Measurements from ENCODE around the gene CTIF. TPM values are rescaled to one million over a fixed set of nuclear protein-coding genes. Genes with fewer than 3 reads are reported as not detected.

Gene CTIF
- total and polyA plus RNA-seq, 2 donors (not counting 1 experiment from before 2014, with no cell fraction given): 27.2 to 28.1 TPM

DNA sequence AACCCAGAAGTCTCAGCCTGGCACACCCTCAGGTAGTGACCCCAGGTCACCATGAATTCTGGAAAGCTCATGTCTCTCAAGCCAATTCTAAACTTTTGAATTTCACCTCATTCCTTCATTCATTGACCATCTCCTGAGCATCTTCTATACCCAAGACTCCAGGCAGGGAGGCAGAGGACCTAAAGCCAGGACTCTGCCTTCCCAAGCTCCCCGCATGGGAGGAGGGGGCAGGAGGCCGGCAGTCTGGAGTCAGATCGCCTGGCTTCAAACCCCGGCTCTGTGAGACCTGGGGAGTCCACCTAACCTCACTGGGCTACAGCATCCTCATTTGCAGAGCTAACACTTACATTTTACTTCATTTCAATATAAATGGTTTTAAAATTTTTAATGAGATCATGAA lies 352.9 kb downstream of the CTIF start:
- Histone ChIP-seq H4K20me1 (ENCODE audit: control insufficient read depth, extremely low read depth, insufficient read depth, low read length) (no peaks in the 10 kb centered on the region), H3K27me3 (ENCODE audit: control insufficient read depth, insufficient read depth, low read length) (no peaks in the 10 kb centered on the region), H3K4me3 (replicated peaks in 1 of 4; ENCODE audit: control extremely low read depth in 1 of 4, insufficient read depth in 1 of 4, low read depth in 3 of 4, low read length in 4 of 4) (no peak overlapping the region), H3K4me1 (ENCODE audit: control insufficient read depth, extremely low read depth, insufficient read depth, low read length) (peaks cover 10% of the 10 kb centered on the region), H3K4me2 (ENCODE audit: extremely low read depth, insufficient read depth, low read length) (no peak overlapping the region), H2AFZ (ENCODE audit: low read length) (no peak overlapping the region), H3K9ac (ENCODE audit: insufficient read depth, low read length) (no peak overlapping the region), H3K27ac (ENCODE audit: insufficient read depth, low read length) (no peak overlapping the region), H3K79me2 (ENCODE audit: control insufficient read depth, insufficient read depth, low read length) (no peaks in the 10 kb centered on the region), H3K9me3 (ENCODE audit: control insufficient read depth, insufficient read depth, low read depth, low read length) (no peaks in the 10 kb centered on the region), H3K36me3 (ENCODE audit: control insufficient read depth, insufficient read depth, low read length) (no peaks in the 10 kb centered on the region)
- no peak for DNase-seq (ENCODE audit: low read depth in 2 of 2)
- TF ChIP-seq EZH2 (IDR thresholded peaks at IDR 0.05; ENCODE audit: low read length, missing control alignments): no peak
- TF ChIP-seq, protein P1, sequence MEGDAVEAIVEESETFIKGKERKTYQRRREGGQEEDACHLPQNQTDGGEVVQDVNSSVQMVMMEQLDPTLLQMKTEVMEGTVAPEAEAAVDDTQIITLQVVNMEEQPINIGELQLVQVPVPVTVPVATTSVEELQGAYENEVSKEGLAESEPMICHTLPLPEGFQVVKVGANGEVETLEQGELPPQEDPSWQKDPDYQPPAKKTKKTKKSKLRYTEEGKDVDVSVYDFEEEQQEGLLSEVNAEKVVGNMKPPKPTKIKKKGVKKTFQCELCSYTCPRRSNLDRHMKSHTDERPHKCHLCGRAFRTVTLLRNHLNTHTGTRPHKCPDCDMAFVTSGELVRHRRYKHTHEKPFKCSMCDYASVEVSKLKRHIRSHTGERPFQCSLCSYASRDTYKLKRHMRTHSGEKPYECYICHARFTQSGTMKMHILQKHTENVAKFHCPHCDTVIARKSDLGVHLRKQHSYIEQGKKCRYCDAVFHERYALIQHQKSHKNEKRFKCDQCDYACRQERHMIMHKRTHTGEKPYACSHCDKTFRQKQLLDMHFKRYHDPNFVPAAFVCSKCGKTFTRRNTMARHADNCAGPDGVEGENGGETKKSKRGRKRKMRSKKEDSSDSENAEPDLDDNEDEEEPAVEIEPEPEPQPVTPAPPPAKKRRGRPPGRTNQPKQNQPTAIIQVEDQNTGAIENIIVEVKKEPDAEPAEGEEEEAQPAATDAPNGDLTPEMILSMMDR (conservative IDR thresholded peaks at IDR 0.05 in 1 of 2, IDR thresholded peaks at IDR 0.05 in 1 of 2; ENCODE audit: low read depth in 1 of 2, low read length in 2 of 2): no peak

GRCh38 chr18:48892146-48892855 lies 353.5 kb downstream of the CTIF start:
- Histone ChIP-seq H4K20me1 (ENCODE audit: control insufficient read depth, extremely low read depth, insufficient read depth, low read length) (no peaks in the 10 kb centered on the region), H2AFZ (ENCODE audit: low read length) (no peak overlapping the region), H3K79me2 (ENCODE audit: control insufficient read depth, insufficient read depth, low read length) (no peaks in the 10 kb centered on the region), H3K36me3 (ENCODE audit: control insufficient read depth, insufficient read depth, low read length) (no peaks in the 10 kb centered on the region), H3K27ac (ENCODE audit: insufficient read depth, low read length) (no peak overlapping the region), H3K27me3 (ENCODE audit: control insufficient read depth, insufficient read depth, low read length) (no peaks in the 10 kb centered on the region), H3K9me3 (ENCODE audit: control insufficient read depth, insufficient read depth, low read depth, low read length) (no peaks in the 10 kb centered on the region), H3K4me3 (replicated peaks in 1 of 4; ENCODE audit: control extremely low read depth in 1 of 4, insufficient read depth in 1 of 4, low read depth in 3 of 4, low read length in 4 of 4) (no peak overlapping the region), H3K9ac (ENCODE audit: insufficient read depth, low read length) (no peak overlapping the region), H3K4me1 (ENCODE audit: control insufficient read depth, extremely low read depth, insufficient read depth, low read length) (peaks cover 12% of the 10 kb centered on the region), H3K4me2 (ENCODE audit: extremely low read depth, insufficient read depth, low read length) (no peak overlapping the region)
- no peak for DNase-seq (ENCODE audit: low read depth in 2 of 2)
- TF ChIP-seq EZH2 (IDR thresholded peaks at IDR 0.05; ENCODE audit: low read length, missing control alignments): no peak
- TF ChIP-seq, protein P1 (conservative IDR thresholded peaks at IDR 0.05 in 1 of 2, IDR thresholded peaks at IDR 0.05 in 1 of 2; ENCODE audit: low read depth in 1 of 2, low read length in 2 of 2): no peak

GRCh38 chr18:48893061-48893607 lies 354.3 kb downstream of the CTIF start:
- Histone ChIP-seq H2AFZ (ENCODE audit: low read length) (no peak overlapping the region), H3K79me2 (ENCODE audit: control insufficient read depth, insufficient read depth, low read length) (no peaks in the 10 kb centered on the region), H3K4me2 (ENCODE audit: extremely low read depth, insufficient read depth, low read length) (no peak overlapping the region), H3K27ac (ENCODE audit: insufficient read depth, low read length) (no peak overlapping the region), H3K9me3 (ENCODE audit: control insufficient read depth, insufficient read depth, low read depth, low read length) (no peaks in the 10 kb centered on the region), H3K4me1 (ENCODE audit: control insufficient read depth, extremely low read depth, insufficient read depth, low read length) (peaks cover 15% of the 10 kb centered on the region), H3K27me3 (ENCODE audit: control insufficient read depth, insufficient read depth, low read length) (no peaks in the 10 kb centered on the region), H3K4me3 (replicated peaks in 1 of 4; ENCODE audit: control extremely low read depth in 1 of 4, insufficient read depth in 1 of 4, low read depth in 3 of 4, low read length in 4 of 4) (no peak overlapping the region), H3K9ac (ENCODE audit: insufficient read depth, low read length) (no peak overlapping the region), H3K36me3 (ENCODE audit: control insufficient read depth, insufficient read depth, low read length) (no peaks in the 10 kb centered on the region), H4K20me1 (ENCODE audit: control insufficient read depth, extremely low read depth, insufficient read depth, low read length) (no peaks in the 10 kb centered on the region)
- DNase-seq (ENCODE audit: low read depth in 2 of 2): no peak
- TF ChIP-seq, protein P1 (conservative IDR thresholded peaks at IDR 0.05 in 1 of 2, IDR thresholded peaks at IDR 0.05 in 1 of 2; ENCODE audit: low read depth in 1 of 2, low read length in 2 of 2): no peak
- no peak for TF ChIP-seq EZH2 (IDR thresholded peaks at IDR 0.05; ENCODE audit: low read length, missing control alignments)
